Mononuclear cell (primary cell): ENCODE data around the gene TXNDC5. TPM values are rescaled to one million over a fixed set of nuclear protein-coding genes. Genes with fewer than 3 reads are reported as not detected.
"Not testable (repeated sequence)": the region's sequence is repeated elsewhere in the genome, so short reads cannot be mapped to it uniquely, and the experiment has no call there.

Source experiments
- H3K27me3 ChIP-seq: 2 replicates; pipeline ENCODE4 v1.6.0; 2011; ENCODE audit warnings: low read length, control low read depth; ENCODE audit not compliant: insufficient read depth
- H3K4me1 ChIP-seq: 2 replicates; pipeline ENCODE4 v1.5.1; 2011; ENCODE audit warnings: mild to moderate bottlenecking, low read length, control low read depth; ENCODE audit not compliant: insufficient read depth
- H3K4me3 ChIP-seq: 2 replicates; pipeline ENCODE4 v1.5.1; 2011; ENCODE audit warnings: mild to moderate bottlenecking, low read length, moderate library complexity
- H3K9me3 ChIP-seq: 2 replicates; pipeline ENCODE4 v1.5.1; 2011; ENCODE audit warnings: low read depth, mild to moderate bottlenecking, control low read depth, low read length
- total RNA-seq: library from RNA; depleted of rRNA; stranded (reverse); fragments of >200 nt; gene quantifications from one replicate; pipeline ENCODE4 v1.2.3, GENCODE V29; 2012

The TXNDC5 gene
- total RNA-seq, 1 donor: 31.5 TPM

GRCh38 chr6:7893342-7893741, 17.2 kb downstream of the TXNDC5 start:
- no peaks in the 10 kb centered on the region for H3K9me3 ChIP-seq
- H3K4me1 ChIP-seq: no peaks in the 10 kb centered on the region
- no peak overlapping the region for H3K4me3 ChIP-seq
- no peaks in the 10 kb centered on the region for H3K27me3 ChIP-seq

- not testable (repeated sequence) for H3K9me3 ChIP-seq, H3K27me3 ChIP-seq
These were observed 18.2 kb downstream of the TXNDC5 start for GRCh38 chr6:7892367-7892766.

DNA sequence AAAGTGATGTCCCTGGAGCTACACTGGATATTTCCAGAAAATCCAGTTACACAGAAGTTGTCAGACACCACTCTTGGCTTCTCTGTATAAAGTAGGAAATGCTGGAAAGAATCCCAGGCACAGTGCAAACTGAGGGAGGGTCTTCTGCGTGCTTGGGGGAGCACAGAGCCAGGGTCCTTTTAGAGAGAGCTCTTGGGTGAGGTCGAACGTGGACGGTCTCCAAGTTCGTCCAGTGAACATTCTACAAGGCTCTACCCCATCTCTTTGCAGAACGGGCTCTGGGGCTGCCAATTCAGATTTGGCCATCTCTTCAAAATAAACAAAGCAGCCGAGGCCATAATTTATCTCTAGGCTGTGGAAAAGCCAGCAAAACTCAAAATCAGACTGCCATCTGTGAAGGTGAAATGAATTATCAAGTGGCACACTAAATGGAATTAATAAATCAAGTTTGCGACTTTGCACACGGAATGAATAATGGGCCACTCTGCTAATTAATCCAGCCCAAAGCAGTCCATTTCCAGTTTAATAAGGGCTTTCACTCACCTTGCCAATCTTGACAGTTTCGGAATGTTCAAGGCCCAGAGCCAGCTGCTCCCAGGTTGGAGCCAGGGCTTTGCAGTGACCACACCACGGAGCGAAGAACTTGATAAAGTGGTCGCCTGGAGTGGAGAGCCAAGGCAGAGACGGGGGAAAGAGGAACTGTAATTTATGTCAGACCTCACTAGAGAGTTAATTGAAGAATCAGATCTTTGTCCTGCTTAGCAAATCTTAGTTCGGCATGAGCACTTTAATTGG, 19.3 kb downstream of the TXNDC5 start:
- no peaks in the 10 kb centered on the region for H3K9me3 ChIP-seq
- no peaks in the 10 kb centered on the region for H3K27me3 ChIP-seq
- no peaks in the 10 kb centered on the region for H3K4me1 ChIP-seq
- H3K4me3 ChIP-seq: no peak overlapping the region

More at GRCh38 chr6:7892367-7892766, 18.2 kb downstream of the TXNDC5 start:
- not testable (repeated sequence) for H3K4me3 ChIP-seq, H3K4me1 ChIP-seq

- no peak overlapping the region for H3K4me3 ChIP-seq
- H3K27me3 ChIP-seq: no peaks in the 10 kb centered on the region
- H3K4me1 ChIP-seq: no peaks in the 10 kb centered on the region
- H3K9me3 ChIP-seq: no peaks in the 10 kb centered on the region
These were observed 21.8 kb downstream of the TXNDC5 start for GRCh38 chr6:7888587-7889357.

DNA sequence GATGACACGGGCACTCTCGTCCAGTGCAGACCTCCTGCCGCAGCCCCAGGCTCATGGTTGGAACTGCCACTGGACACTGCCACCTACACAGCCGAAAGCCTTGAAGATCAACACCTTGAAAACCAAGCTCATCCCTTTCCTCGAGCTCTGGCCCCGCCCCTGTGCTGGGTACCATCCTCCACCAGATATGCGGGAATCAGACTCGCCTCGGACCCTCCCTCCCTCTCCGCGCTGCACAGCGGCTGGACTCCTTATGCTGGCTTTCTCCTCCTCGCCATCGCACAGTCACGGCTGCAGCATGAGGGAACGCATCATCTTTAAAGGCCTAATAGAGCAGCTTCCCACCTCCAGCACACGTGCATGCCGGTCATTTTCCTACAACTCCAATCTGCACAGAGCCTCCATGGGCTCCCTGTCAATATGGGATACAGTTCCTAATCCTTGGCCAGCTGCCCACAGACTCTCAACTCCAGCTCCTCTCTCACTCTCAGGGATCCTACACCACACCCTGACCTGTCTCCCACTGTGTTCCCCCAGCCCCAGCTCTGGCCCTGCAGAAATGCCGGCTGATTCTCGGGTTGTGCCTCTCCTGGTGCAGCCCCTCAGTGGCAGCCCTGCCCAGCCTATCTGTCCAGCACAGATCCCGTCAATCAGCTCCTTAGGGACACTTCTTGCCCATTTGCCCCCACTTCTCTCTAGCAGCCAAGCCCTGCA, 23.2 kb downstream of the TXNDC5 start:
- Histone ChIP-seq H3K9me3 (no peaks in the 10 kb centered on the region), H3K4me3 (no peak overlapping the region), H3K4me1 (no peaks in the 10 kb centered on the region)

GRCh38 chr6:7886132-7886531, 24.5 kb downstream of the TXNDC5 start:
- H3K4me1 ChIP-seq: no peaks in the 10 kb centered on the region
- H3K9me3 ChIP-seq: no peaks in the 10 kb centered on the region
- no peak overlapping the region for H3K4me3 ChIP-seq
- H3K27me3 ChIP-seq: no peaks in the 10 kb centered on the region

More for the DNA sequence above, 23.2 kb downstream of the TXNDC5 start:
- H3K27me3 ChIP-seq: no peaks in the 10 kb centered on the region

DNA sequence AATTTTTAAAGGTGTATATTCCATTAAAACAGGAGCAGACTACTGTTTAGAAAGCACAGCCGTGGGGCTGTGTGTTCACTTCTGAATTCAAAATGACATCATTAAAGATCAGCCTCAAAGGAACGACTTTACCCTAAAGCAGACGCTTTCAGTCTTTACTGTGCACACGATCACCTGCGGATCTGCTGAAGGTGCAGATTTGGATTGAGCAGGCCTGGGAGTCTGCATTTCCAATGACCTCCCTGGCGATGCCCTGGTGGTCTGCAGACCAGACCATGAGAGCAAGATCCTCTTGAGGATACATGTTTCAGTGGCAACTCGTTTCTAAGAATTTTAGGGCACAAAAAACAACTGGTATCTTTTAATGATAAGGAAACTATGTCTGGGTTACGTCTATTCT, 27.2 kb downstream of the TXNDC5 start:
- Histone ChIP-seq H3K27me3 (no peaks in the 10 kb centered on the region), H3K4me3 (no peak overlapping the region), H3K4me1 (no peaks in the 10 kb centered on the region), H3K9me3 (no peaks in the 10 kb centered on the region)

- Histone ChIP-seq H3K4me3 (no peak overlapping the region), H3K27me3 (no peaks in the 10 kb centered on the region), H3K9me3 (no peaks in the 10 kb centered on the region), H3K4me1 (no peaks in the 10 kb centered on the region)
These were observed 27.9 kb downstream of the TXNDC5 start for GRCh38 chr6:7882505-7883257.

- Histone ChIP-seq H3K9me3 (no peaks in the 10 kb centered on the region), H3K4me3 (no peak overlapping the region), H3K4me1 (no peaks in the 10 kb centered on the region), H3K27me3 (no peaks in the 10 kb centered on the region)
These were observed 28.7 kb downstream of the TXNDC5 start for GRCh38 chr6:7881765-7882500.

DNA sequence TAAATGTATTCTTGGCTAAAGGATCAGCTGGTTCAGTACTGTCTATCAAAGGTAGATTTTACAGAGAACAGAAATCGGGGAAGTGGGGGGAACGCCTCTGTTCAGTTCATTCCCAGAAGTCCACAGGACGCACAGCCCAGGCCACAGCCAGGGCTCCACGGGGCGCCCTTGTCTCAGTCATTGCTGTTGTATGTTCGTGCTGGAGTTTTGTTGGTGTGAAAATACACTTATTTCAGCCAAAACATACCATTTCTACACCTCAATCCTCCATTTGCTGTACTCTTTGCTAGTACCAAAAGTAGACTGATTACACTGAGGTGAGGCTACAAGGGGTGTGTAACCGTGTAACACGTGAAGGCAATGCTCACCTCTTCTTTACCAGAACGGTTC, 29.9 kb downstream of the TXNDC5 start:
- Histone ChIP-seq H3K27me3 (no peaks in the 10 kb centered on the region), H3K9me3 (no peaks in the 10 kb centered on the region), H3K4me1 (no peaks in the 10 kb centered on the region), H3K4me3 (no peak overlapping the region)

GRCh38 chr6:7879980-7880717, 30.4 kb downstream of the TXNDC5 start:
- H3K4me3 ChIP-seq: no peak overlapping the region
- no peaks in the 10 kb centered on the region for H3K9me3 ChIP-seq
- no peaks in the 10 kb centered on the region for H3K27me3 ChIP-seq
- no peaks in the 10 kb centered on the region for H3K4me1 ChIP-seq

GRCh38 chr6:7879579-7879978, 31.0 kb downstream of the TXNDC5 start:
- no peaks in the 10 kb centered on the region for H3K27me3 ChIP-seq
- H3K9me3 ChIP-seq: no peaks in the 10 kb centered on the region
- H3K4me1 ChIP-seq: no peaks in the 10 kb centered on the region
- H3K4me3 ChIP-seq: no peak overlapping the region

- Histone ChIP-seq H3K27me3 (no peaks in the 10 kb centered on the region), H3K4me1 (no peaks in the 10 kb centered on the region), H3K4me3 (no peak overlapping the region), H3K9me3 (no peaks in the 10 kb centered on the region)
These were observed 31.5 kb downstream of the TXNDC5 start for GRCh38 chr6:7879043-7879442.
